Loucy (cell line): ENCODE data around the gene ISM2.

Experiments
- H2AFZ ChIP-seq: fragments of 200-600 bp; sonication (generic); 2 replicates; pipeline ENCODE4 v1.6.0; 2016; ENCODE audit warnings: antibody characterized with exemption, mild to moderate bottlenecking, low read length, moderate library complexity
- H3F3A ChIP-seq: fragments of 200-600 bp; 2 replicates; pipeline ENCODE4 v1.6.0; 2016; ENCODE audit warnings: antibody characterized with exemption, low read depth, mild to moderate bottlenecking
- H3K27me3 ChIP-seq: fragments of 200-600 bp; sonication (generic); 2 replicates; pipeline ENCODE4 v1.6.1; 2014; ENCODE audit warnings: low read length, mild to moderate bottlenecking; ENCODE audit not compliant: insufficient read depth, poor library complexity, severe bottlenecking
- H3K36me3 ChIP-seq: fragments of 200-600 bp; sonication (generic); 2 replicates; pipeline ENCODE4 v1.6.1; 2016; ENCODE audit warnings: low read length; ENCODE audit not compliant: insufficient read depth
- H3K4me1 ChIP-seq: fragments of 200-600 bp; sonication (generic); 2 replicates; pipeline ENCODE4 v1.5.1; 2014; ENCODE audit warnings: low read length, mild to moderate bottlenecking; ENCODE audit not compliant: insufficient read depth, poor library complexity, severe bottlenecking
- H3K4me2 ChIP-seq: fragments of 200-600 bp; sonication (generic); 2 replicates; pipeline ENCODE4 v1.6.0; 2014; ENCODE audit warnings: antibody characterized with exemption, low read length, low read depth, mild to moderate bottlenecking; ENCODE audit not compliant: poor library complexity, severe bottlenecking
- H3K4me3 ChIP-seq: fragments of 200-600 bp; sonication (generic); 2 replicates; pipeline ENCODE4 v1.5.1; 2014; ENCODE audit warnings: low read length, mild to moderate bottlenecking, mixed read lengths; ENCODE audit not compliant: poor library complexity, severe bottlenecking
- H3K79me2 ChIP-seq: fragments of 200-600 bp; sonication (generic); 2 replicates; pipeline ENCODE4 v1.6.1; 2014; ENCODE audit warnings: low read length; ENCODE audit not compliant: insufficient read depth
- H3K9ac ChIP-seq: fragments of 200-600 bp; sonication (generic); 2 replicates; pipeline ENCODE4 v1.6.0; 2014; ENCODE audit warnings: mild to moderate bottlenecking, low read depth, low read length, moderate library complexity; ENCODE audit not compliant: poor library complexity, severe bottlenecking
- H3K9me2 ChIP-seq: fragments of 200-600 bp; sonication (generic); replicated peaks from 2 replicates; pipeline ENCODE4 v1.6.1; 2016; ENCODE audit warnings: low read depth, low read length, mixed read lengths
- H3K9me3 ChIP-seq: fragments of 200-600 bp; sonication (generic); 2 replicates; pipeline ENCODE4 v1.6.1; 2014; ENCODE audit warnings: mild to moderate bottlenecking, antibody characterized with exemption, low read length, low read depth; ENCODE audit not compliant: insufficient read depth
- H4K20me1 ChIP-seq: fragments of 200-600 bp; sonication (generic); 2 replicates; pipeline ENCODE4 v1.6.0; 2014; ENCODE audit warnings: antibody characterized with exemption, low read length, mild to moderate bottlenecking; ENCODE audit not compliant: insufficient read depth, poor library complexity, severe bottlenecking
- EZH2phosphoT487 ChIP-seq: fragments of 200-600 bp; IDR thresholded peaks from 2 replicates; pipeline ENCODE4 v1.6.1; 2018; ENCODE audit warnings: antibody characterized with exemption, mild to moderate bottlenecking, moderate library complexity, borderline replicate concordance
- TF ChIP-seq, protein P1 (sequence below): fragments of 200-600 bp; sonication (generic); conservative IDR thresholded peaks from 2 replicates; pipeline ENCODE4 v1.5.1; 2014; ENCODE audit warnings: mild to moderate bottlenecking, antibody characterized with exemption, low read length

Gene ISM2

DNA sequence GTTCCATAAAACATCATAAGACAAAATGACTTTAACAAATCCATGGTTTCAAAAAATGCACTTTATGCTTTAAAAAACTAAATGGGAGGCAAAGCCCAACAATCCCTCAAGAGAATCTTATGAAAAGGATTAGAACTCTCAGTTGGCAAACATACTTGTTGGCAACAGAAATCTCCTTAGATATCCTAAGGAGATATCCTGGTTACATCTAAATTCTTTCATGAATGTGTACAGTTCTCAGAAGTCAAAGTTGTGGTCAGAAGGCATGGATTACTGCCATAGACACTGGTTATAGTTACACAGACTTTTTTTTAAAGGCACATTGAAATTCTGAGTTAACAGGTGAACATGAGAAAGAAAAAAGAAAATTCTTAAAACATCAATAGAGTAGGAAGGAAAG lies 17.5 kb upstream of the ISM2 start:
- H4K20me1 ChIP-seq, result no peaks in the 10 kb centered on the region
- TF ChIP-seq, protein P1, sequence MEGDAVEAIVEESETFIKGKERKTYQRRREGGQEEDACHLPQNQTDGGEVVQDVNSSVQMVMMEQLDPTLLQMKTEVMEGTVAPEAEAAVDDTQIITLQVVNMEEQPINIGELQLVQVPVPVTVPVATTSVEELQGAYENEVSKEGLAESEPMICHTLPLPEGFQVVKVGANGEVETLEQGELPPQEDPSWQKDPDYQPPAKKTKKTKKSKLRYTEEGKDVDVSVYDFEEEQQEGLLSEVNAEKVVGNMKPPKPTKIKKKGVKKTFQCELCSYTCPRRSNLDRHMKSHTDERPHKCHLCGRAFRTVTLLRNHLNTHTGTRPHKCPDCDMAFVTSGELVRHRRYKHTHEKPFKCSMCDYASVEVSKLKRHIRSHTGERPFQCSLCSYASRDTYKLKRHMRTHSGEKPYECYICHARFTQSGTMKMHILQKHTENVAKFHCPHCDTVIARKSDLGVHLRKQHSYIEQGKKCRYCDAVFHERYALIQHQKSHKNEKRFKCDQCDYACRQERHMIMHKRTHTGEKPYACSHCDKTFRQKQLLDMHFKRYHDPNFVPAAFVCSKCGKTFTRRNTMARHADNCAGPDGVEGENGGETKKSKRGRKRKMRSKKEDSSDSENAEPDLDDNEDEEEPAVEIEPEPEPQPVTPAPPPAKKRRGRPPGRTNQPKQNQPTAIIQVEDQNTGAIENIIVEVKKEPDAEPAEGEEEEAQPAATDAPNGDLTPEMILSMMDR, result no peak
- no peak for TF ChIP-seq EZH2phosphoT487

DNA sequence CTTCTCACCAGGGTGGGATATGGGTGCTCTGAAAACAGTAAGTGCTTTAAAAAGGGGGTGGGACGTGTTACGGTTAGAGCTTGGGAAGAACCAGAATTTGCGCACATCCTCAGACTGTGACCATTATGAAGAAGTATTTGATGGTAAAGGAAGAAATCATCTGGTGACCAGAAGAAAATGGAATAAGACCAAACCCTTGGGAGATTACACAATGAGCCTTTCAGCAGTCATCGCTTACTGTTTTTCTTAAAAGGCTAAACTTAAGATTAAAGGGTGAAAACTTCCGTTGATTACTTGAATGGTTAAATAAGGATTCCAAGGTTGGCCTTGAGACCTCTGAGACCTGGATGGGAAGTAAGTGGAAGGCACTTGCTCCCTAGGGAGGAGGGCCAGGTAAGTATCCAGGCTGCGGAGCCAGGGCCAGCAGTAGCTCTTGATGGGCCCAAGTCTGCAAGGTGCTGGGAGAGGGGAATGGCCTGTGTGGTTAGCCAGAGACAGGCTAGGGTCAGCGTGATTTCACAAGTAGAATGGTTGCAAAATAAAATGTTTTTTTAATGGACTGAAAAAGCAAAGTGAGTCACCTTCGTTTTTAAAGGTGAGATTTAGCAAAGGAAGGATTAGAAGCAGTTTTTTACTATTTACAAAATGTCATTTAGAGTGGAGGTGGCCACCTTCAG lies 13.0 kb upstream of the ISM2 start:
- Histone ChIP-seq H3K36me3 (peaks cover 38% of the 10 kb centered on the region; the same call in 1 of the 2 replicates), H4K20me1 (no peaks in the 10 kb centered on the region), H3K27me3 (no peaks in the 10 kb centered on the region), H2AFZ (no peak overlapping the region), H3K9ac (no peak overlapping the region), H3K4me2 (no peak overlapping the region), H3F3A (no peaks in the 10 kb centered on the region), H3K4me3 (no peak overlapping the region), H3K4me1 (no peaks in the 10 kb centered on the region), H3K9me3 (no peaks in the 10 kb centered on the region), H3K79me2 (no peaks in the 10 kb centered on the region), H3K9me2 (no peaks in the 10 kb centered on the region)
- TF ChIP-seq EZH2phosphoT487, result no peak
- TF ChIP-seq, protein P1, result no peak

More for the DNA sequence above, 17.5 kb upstream of the ISM2 start:
- Histone ChIP-seq H3K4me1 (no peaks in the 10 kb centered on the region), H3K9me3 (no peaks in the 10 kb centered on the region), H3K9me2 (no peaks in the 10 kb centered on the region), H2AFZ (no peak overlapping the region), H3K9ac (no peak overlapping the region), H3K4me2 (no peak overlapping the region), H3K79me2 (no peaks in the 10 kb centered on the region), H3K36me3 (peaks cover 62% of the 10 kb centered on the region), H3K4me3 (no peak overlapping the region), H3F3A (no peaks in the 10 kb centered on the region), H3K27me3 (no peaks in the 10 kb centered on the region)

DNA sequence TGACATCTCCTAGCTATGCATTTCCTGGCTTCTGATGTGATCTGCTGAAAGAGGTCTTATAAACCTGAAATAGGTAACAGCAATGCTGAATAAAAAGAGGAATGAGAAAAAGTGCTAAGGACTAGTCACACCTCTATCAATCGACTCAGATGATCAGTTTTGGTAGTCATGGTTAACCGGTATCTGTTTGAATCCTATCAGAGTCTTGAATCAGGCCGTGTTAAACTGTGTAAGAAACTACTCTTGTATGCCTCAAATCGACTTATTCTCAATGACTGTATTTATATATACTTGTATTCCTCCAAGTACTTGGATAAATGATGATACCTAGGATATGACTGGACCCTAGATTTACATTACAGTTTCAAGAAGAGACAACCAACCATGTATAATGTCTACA lies 10.8 kb upstream of the ISM2 start:
- TF ChIP-seq EZH2phosphoT487, result no peak
- TF ChIP-seq, protein P1, result no peak
- H2AFZ ChIP-seq, result no peak overlapping the region
- no peaks in the 10 kb centered on the region for H3K79me2 ChIP-seq
- H3K4me1 ChIP-seq, result no peaks in the 10 kb centered on the region
- no peaks in the 10 kb centered on the region for H3K9me3 ChIP-seq
- no peak overlapping the region for H3K4me2 ChIP-seq
- H3K9ac ChIP-seq, result no peak overlapping the region
- no peaks in the 10 kb centered on the region for H3K27me3 ChIP-seq
- H3K36me3 ChIP-seq, result peaks cover 28% of the 10 kb centered on the region; the same call in 1 of the 2 replicates
- H3K4me3 ChIP-seq, result no peak overlapping the region
- H3F3A ChIP-seq, result no peaks in the 10 kb centered on the region
- no peaks in the 10 kb centered on the region for H3K9me2 ChIP-seq
- H4K20me1 ChIP-seq, result no peaks in the 10 kb centered on the region
